Right lobe of liver (tissue), 4 donors: ENCODE results near the gene DCTN3.

Experiments
- POLR2A ChIP-seq: fragments of 450-650 bp; IDR thresholded peaks from one replicate; pipeline ENCODE4 v1.6.1; 2017; ENCODE audit warnings: antibody characterized with exemption, mild to moderate bottlenecking
- TF ChIP-seq, protein P1 (sequence below), 4 donors: fragments of 200-600 bp in 3 of 4; fragments of 450-650 bp in 1 of 4; IDR thresholded peaks; one replicate each; pipeline versions ENCODE4 v1.5.1 to v1.8.0; 2016 to 2022; ENCODE audit warnings: antibody characterized with exemption in 4 of 4, mild to moderate bottlenecking in 2 of 4
- donor health status: DM: no; HTN: no; CAD: no.
- donor health status: DM: no; HTN: no; CAD: no.
- donor health status: DM: no; HTN: yes; CAD: no.

DNA sequence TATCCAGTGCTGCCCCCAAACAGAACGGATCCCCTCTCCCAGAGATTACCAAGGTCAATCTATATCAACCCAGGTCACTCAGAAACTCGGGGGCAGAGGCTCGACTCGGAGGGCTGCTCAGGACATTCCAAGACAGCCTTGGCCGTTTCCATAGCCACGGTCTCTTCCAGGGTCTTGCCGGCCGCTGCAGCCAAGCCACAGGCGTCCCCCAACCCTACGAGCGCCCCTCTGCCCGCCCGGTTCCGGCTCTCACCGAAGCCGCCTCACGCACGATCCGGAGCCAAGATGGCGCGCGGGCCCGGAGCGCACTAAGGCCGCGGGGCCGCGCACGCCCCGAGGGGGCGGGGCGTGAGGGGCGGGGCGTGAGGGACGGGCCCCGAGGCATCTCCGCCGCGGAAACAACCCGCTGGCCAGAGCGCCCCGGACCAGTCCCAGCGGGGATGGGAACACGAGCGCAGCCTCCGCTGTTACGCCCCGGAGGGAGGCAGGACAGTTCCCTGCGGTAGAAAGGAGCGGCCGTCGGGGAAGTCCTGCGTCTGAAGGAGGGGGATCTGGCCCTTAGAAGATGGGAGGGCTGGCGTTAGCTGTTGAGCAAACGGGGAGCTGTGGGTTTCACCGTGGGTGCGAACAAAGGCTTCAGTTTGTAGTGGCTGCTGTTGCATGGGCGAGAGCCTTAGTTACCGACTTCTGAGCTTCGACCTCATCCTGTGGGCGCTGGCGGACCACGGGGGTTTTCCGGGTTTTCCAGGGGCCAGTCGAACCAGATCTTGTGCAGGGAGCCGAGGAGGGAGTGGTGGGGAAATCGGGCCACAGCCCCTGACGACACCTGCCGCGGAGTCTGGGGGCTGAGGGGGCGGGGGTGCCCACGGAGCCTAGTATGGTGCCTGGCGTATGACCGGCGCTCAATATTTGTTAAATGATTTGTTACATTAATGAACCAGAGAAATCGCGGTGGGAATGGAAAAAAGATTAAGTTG lies 8.2 kb downstream of the DCTN3 start, which contains the start of gene RPP25L:
- TF ChIP-seq, protein P1, sequence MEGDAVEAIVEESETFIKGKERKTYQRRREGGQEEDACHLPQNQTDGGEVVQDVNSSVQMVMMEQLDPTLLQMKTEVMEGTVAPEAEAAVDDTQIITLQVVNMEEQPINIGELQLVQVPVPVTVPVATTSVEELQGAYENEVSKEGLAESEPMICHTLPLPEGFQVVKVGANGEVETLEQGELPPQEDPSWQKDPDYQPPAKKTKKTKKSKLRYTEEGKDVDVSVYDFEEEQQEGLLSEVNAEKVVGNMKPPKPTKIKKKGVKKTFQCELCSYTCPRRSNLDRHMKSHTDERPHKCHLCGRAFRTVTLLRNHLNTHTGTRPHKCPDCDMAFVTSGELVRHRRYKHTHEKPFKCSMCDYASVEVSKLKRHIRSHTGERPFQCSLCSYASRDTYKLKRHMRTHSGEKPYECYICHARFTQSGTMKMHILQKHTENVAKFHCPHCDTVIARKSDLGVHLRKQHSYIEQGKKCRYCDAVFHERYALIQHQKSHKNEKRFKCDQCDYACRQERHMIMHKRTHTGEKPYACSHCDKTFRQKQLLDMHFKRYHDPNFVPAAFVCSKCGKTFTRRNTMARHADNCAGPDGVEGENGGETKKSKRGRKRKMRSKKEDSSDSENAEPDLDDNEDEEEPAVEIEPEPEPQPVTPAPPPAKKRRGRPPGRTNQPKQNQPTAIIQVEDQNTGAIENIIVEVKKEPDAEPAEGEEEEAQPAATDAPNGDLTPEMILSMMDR (IDR thresholded peaks at IDR 0.05): no peak
- TF ChIP-seq POLR2A: peak; percentile 93
